Fibroblast of skin of scalp (primary cell): ENCODE data around the gene PLEKHJ1.

Experiments
- DNase-seq: peaks from one replicate; pipeline ENCODE4 v3.0.0-alpha.2; 2013

Gene PLEKHJ1

DNA sequence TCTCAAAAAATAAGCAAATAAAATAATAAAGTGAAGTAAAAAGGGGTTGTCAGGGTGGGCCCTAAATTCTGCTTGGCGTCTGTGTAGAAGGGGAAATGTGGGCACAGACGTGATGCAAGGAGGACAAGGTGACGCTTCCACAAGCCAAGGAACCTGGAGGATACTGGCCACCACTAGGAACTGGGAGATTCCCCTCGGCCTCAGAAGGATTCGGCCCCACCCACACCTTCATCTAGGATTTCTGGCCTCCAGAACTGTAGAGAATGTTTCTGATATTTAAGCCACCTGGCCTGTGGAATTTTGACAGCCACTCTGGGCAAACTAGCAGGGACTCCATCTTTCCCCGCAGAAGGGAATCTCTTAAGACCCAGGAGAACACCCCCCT, 1.1 kb downstream of the PLEKHJ1 start:
- DNase-seq, result no peak

DNA sequence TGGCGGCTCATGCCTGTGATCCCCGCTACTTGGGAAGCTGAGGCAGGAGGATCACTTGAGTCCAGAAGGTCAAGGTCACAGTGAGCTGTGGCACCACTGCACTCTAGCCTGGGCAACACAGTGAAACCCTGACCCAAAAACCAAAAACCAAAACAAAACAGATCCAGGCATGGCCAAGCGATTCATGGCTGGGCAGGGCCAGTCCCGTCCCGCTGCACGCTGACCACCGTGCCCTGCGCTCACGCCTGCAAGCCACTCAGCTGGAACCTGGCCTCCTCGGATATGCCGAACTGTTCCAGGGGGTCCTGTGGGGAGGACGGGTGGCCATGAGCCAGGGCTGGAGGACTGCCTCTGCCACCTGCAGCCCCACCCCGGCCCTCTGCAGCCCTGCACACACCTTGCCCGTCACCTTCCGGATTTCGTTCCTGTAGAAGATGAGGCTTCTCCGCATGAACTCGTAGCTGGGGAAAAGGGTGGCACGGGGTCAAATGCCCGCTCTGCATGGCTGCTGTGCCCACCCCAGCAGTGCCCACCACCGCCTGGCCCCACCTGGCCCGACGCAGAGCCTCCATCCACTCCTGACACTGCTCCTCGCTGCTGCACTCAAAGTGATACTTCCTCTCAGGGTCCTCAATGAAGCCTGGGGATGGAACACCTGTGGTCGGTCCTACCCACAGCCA, 2.4 kb downstream of the PLEKHJ1 start:
- no peak for DNase-seq

DNA sequence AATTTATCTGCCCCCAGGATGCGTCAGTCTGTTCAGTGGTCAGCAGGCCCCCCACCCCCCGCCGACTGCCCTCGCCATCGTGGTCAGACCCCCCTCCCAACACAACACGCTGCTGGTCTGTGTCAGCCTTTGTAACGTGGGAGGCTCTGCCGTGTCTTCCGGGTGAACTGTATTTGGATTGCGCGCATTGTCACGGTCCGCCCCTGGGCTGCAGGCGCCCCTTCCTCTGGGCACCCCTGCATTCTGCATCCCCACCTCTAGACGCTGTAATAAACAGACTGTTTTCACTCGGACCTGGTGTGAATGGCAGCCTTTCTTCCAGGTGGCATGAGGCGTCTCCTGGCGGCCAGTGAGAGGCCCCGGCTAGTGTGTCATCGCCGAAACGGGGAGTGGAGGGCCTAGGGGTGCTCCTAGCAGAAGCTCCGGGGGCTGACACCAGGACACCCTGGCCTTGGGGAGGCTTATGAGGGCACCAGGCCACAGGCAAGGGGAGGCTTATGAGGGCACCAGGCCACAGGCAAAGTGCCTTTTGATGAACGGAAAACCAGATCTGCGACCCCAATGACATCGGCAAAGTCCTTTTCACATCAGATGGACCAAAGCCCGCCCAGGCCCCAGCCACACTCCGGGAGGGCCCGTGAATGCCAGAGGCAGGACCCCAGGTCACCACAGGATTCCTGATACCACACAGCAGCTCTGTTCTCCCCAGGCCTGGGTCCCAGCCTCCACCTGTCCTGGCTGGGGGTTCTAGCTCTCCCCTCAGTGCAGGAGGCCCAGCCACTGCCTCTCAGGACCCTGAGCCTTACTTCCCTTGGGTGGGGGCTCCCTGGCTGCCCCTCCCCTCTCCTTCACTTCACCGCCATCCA, 3.6 kb downstream of the PLEKHJ1 start:
- no peak for DNase-seq

DNA sequence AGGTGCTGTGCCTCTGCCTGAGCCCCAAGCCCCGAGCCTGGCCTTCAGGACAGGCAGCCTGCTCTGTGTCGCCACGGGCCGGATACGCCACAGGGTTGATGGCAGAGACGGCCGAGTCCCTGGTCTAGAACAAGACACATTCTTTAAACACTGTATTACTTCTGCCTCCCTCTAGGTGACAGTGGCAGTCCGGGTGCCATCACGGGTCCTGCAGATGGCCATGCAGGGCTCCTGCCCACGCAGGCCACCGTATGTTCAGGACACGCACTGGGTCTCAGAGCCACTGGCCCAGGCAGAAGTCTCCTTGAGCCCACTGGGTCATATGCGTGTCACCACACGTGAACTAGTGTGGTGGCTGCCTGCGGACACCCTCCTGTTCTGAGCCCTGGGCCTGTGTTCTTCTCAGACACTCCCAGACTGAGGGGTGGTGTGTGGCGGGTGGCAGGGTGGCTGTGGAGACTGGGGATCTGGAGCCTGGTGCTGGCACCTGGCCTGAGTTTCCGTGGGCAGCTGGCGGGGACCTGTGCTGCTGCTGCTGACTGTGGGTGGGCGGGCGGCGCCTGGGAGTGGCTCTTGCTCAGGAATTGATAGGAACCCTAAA, 4.4 kb downstream of the PLEKHJ1 start:
- DNase-seq, result no peak

GRCh38 chr19:2230807-2231533, 5.2 kb downstream of the PLEKHJ1 start:
- DNase-seq, result no peak

GRCh38 chr19:2230033-2230531, 6.0 kb downstream of the PLEKHJ1 start:
- DNase-seq, result no peak

DNA sequence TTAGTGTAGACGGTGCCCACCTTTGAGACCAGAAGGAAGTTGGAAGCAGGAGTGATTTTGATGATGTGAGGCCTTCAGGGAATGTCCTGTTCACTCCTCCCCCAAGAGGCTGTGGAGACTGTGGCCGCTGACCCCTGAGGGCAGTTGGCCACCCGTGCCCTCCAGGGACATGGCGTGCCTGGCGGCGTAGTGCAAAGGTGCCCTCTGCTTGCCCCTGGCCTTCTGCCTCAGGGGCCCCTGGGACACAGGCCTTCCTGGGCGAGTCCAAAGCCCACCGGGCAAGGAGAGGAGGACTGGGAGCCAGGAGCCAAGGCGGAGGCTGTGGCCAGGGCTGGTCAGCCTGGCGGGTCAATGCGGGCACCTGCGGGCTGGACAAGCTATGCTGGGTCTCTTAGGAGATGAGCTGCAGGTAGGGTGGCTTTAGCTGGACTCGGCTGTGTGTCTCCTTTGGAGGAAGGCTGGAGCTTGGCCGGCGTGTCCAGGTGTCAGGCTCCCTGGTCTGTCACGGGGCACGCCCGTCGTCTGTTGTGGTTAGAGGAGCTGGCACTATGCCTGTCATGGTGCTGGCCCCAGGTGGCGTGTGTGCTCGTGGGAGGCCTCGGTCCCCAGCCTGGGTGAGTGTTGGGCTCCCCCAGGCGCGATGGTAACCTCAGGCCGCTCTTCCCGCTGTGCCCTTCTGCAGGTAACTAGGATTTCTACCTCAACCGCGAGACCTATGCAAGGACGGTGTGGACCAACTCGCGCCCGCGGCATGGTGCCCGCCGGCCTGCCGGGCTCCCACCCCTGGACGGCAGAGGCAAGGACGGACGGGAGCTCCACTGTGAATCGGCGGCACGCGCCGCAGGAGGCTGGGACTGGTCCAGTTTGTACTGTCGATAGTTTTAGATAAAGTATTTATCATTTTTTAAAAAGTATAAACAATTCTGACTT, 6.8 kb downstream of the PLEKHJ1 start:
- DNase-seq, result no peak

GRCh38 chr19:2228157-2229030, 7.7 kb downstream of the PLEKHJ1 start:
- DNase-seq, result no peak

DNA sequence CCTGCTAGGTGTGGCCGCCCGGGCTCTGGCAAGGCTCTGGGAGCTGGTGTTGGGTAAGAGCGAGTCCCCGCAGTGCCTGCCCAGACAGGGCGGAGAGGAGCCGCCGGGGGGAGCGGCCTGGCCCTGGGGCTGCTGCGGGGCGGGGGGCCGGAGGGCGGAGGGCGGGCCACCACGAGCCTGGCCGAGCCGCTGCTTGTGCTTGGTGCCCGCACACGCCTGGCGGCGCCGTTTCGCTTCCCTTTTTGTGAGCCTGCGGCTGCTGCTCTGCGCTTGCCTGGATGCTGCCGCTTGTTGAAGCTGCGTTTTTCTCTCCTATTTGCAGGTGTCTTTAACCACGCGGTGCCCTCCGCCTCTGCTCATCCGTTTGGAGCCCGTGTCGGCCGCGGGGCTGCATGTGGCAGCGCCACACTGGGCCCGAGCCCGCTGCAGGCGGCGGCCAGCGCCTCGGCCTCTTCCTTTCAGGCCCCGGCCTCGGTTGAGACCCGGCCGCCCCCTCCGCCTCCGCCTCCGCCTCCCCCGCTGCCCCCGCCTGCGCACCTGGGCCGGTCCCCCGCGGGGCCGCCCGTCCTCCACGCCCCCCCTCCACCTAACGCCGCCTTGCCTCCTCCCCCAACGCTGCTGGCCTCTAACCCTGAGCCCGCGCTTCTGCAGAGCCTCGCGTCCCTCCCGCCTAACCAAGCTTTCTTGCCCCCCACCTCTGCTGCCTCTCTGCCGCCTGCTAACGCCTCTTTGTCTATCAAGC, 8.5 kb downstream of the PLEKHJ1 start:
- DNase-seq, result no peak

DNA sequence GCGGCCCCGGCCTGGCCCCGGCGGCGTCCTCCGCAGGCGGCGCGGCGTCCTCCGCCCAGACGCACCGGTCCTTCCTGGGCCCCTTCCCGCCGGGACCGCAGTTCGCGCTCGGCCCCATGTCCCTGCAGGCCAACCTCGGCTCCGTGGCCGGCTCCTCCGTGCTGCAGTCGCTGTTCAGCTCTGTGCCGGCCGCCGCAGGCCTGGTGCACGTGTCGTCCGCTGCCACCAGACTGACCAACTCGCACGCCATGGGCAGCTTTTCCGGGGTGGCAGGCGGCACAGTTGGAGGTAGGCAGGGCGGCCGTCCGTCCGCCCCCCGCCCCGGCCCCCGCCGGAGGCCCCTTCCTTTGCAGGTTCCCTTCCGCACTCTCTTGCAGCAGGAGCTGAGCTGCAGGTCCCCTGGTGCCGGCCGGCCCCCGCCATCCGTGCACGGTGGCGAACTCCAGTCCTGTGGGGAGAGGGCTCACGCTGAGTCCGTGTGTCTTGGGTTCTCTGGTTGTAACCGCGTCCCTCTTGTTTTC, 9.2 kb downstream of the PLEKHJ1 start:
- no peak for DNase-seq

DNA sequence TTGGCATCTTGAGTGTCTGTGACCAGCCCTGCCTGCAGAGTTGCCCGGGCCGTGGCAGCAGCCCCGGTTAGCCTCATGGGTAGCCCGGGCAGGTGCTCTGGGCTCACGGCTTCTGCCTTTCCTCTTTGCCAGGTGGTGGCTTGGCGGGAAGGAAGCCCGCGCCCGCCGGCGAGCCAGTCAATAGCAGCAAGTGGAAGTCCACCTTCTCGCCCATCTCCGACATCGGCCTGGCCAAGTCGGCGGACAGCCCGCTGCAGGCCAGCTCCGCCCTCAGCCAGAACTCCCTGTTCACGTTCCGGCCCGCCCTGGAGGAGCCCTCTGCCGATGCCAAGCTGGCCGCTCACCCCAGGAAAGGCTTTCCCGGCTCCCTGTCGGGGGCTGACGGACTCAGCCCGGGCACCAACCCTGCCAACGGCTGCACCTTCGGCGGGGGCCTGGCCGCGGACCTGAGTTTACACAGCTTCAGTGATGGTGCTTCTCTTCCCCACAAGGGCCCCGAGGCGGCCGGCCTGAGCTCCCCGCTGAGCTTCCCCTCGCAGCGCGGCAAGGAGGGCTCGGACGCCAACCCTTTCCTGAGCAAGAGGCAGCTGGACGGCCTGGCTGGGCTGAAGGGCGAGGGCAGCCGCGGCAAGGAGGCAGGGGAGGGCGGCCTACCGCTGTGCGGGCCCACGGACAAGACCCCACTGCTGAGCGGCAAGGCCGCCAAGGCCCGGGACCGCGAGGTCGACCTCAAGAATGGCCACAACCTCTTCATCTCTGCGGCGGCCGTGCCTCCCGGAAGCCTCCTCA, 9.9 kb downstream of the PLEKHJ1 start:
- DNase-seq, result no peak

- no peak for DNase-seq
These were observed 10.6 kb downstream of the PLEKHJ1 start for GRCh38 chr19:2225415-2226050.

- DNase-seq, result no peak
These were observed 11.3 kb downstream of the PLEKHJ1 start for GRCh38 chr19:2224754-2225349.

DNA sequence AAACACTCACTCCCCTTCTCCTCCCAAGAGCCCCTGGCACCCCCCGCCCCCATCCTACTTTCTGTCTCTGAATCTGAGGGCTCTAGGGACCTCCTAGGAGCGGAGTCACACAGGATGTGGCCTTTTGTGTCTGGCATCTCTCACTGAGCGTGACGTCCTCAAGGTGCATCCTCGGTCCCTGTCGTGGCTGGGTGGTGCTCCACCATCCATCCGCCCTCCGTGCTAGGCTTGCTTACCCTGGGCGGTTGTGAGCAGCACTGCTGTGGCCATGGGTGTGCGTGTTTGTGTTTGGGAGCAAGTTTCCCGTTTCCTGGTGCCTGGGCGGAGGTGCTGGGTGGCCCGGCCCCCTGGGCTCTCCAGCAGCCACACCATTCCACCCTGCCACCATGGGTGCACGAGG, 12.2 kb downstream of the PLEKHJ1 start:
- DNase-seq, result no peak

- DNase-seq, result no peak
These were observed 12.7 kb downstream of the PLEKHJ1 start for GRCh38 chr19:2223391-2223790.

- DNase-seq, result no peak
These were observed 14.2 kb downstream of the PLEKHJ1 start for GRCh38 chr19:2221918-2222317.

DNA sequence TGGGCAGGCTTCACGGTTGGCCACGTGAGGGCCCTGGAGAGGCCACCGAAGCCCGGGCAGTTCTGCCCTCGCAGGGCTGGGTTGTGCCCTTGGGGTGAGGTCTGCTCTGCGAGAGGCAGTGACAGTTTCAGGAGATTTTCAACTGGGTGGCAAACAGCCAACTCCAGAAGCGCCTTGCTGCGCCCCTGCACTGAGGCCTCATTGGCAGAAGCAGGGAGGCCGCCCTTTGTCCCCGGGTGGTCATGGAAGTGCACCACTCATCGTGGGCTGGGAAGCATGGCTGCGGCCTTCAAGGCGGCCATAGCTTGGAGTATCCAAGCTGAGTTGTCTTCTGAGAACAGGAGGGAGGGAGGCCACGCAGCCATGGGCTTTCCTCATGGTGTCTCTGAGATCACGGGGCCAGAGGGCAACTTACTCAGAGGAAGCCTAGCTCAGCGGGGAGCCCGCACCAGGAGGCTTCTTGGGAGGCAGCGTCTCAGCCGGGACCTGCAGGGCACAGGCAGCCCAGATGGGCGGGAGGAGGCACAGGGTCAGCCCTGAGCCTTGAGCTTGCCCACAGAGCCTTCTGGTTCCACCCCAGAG, 14.8 kb downstream of the PLEKHJ1 start:
- DNase-seq, result no peak
